AG09319 (cell line): ENCODE data around the gene TRAPPC10.

Experiments
- DNase-seq: peaks from one replicate; pipeline ENCODE4 v3.0.0-alpha.2; 2010; ENCODE audit warnings: low read depth; ENCODE audit errors: extremely low read depth
- CTCF ChIP-seq: IDR thresholded peaks from 2 replicates; pipeline ENCODE4 v1.5.1; 2011; ENCODE audit warnings: low read depth, mild to moderate bottlenecking, inconsistent platforms, low read length, moderate library complexity

Gene TRAPPC10

DNA sequence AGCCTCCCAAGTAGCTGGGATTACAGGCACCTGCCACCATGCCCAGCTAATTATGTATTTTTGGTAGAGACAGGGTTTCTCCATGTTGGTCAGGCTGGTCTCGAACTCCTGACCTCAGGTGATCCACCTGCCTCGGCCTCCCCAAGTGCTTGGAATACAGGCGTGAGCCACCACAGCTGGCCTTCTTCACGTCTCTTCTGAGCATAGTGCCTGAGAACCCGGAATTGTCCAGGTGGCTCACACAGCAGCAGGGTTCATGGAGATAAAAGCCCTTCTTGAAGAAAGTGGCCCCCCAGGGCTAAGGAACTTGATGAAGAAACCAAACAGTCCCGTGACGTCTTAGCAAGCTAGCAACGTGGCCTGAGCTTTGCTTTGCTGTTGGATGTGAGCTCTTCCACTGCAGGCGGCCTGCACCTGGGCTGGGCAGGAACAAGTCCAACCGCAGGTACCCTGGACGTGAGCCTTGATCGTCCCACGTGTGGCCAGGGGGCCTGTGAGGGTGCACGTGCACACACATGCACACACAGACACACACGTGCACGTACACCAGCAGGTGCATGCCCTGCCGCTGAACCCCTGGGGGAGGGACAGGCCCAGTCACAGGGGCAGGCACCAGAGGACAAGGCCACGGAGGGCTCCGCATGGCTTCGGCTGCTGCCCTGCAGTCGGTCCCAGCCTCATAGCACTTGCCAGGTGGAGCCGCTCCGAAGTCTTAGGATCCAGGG lies 23.4 kb upstream of the TRAPPC10 start:
- no peak for TF ChIP-seq CTCF
- DNase-seq, result no peak

DNA sequence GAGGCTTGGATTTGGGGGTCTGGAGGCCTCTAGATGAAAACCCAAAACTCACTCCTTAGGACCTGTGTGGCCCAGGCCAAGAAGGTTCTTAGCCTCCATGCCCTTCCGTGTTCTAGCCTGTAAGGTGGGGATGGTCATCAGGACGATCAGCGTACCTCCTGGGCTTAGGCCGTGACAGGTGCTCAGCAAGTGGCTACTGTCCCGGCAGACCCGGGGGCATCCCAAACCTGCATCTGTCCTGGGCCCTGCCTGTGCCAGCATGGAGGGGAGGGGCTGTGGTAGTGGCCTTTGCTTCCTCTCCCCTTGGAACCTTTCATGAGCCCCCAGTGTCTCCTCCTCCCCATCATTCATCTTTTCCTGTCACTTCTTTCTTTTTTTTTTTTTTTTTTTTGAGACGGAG lies 22.7 kb upstream of the TRAPPC10 start:
- DNase-seq, result no peak
- no peak for TF ChIP-seq CTCF

DNA sequence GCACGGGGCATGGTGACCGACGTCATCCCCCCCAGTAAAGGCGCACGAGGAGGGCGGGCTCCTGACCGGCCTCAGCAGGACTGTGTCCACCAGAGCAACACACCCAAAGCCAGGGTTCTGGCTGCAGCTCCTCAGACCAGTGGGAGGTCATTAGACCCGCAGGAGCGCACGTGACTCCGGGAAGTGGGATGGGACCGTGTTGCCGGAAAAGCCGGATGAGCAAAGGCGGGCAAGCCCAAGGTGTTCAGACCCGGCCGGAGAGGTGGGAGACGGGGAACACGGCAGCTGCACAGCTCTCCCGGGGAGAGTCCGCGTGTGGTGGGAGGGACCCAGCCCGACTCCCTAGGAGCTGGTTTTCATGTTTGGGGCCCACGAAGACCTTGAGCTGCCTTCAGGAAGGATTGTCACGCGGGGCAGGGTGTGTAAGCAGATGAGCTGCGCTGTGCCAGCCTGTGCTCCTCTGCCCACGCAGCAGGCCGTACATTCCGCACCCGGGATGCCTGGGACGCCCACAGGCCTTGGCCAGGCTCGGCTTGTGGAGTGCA lies 20.6 kb upstream of the TRAPPC10 start:
- no peak for DNase-seq
- no peak for TF ChIP-seq CTCF

DNA sequence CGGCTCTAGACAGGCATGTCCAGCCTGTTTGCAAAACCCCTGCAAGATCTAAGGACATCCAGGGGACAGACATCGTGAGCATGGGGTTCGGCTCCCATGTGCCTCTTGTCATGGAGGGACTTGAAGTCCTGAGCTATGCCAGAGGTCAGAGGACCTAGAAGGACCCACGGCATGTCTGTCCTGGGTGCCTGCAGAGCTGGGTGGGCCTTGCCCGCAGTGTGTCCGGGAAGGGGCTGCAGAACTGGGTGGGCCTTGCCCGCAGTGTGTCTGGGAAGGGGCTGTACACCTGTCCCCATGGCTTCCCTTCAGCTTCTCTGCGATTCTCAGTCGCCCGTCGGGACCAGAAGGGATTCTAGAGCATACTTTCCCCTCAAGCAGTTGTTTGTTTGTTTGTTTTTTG lies 20.0 kb upstream of the TRAPPC10 start:
- no peak for DNase-seq
- TF ChIP-seq CTCF, result no peak

DNA sequence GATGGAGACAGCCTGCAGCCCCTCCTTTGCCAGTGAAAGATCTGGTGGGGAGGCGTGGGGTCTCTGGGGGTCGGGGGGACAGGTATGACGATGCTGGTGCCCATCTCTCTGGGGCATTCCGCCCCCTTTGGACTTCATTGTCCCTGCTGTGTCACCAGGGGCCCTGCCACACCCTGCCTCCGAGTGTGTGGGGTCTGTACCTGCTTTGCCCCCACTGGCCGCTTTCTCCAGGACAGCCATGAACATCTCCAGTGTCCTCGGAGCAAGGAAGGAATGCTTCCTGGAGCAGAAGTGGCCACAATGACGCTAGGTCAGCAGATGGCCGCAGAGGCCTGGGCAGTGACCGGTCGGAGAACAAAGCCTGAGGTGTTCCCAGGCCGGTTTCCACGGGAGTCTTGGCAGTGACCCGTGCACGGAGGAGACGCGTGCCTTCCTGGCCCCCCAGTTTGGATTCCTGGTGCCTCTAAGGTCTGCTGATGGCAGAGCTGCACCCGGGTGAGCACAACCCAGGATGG lies 18.6 kb upstream of the TRAPPC10 start:
- no peak for DNase-seq
- TF ChIP-seq CTCF, result no peak

DNA sequence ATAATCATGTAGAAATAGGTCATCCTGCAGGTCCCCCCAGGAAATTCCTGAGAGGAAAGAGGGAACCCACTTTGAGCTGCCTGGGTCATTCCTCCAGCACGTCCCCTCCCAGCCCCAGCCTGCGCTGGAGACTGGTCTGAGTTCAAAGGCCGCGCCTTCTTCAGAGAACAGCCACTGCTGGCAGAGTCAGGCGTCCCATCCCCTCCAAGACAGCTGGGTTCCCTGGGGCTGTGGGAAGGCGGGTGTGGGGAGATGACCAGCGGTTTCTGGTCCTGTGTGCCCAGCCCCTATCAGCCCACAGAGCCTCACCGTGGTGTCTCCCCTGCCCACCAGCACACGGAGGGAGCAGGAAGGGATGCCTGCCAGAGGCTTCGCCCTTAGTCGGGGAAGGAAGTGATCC lies 18.0 kb upstream of the TRAPPC10 start:
- no peak for TF ChIP-seq CTCF

GRCh38 chr21:43994646-43995045 lies 17.5 kb upstream of the TRAPPC10 start:
- no peak for DNase-seq
- TF ChIP-seq CTCF, result no peak

More for the DNA sequence above, 18.0 kb upstream of the TRAPPC10 start:
- no peak for DNase-seq
